Activated CD4-positive, alpha-beta memory T cell treated with anti-CD3 and anti-CD28 coated beads for 36 hours (primary cell): ENCODE measurements around the gene NXF2. TPM values are rescaled to one million over a fixed set of nuclear protein-coding genes. Genes with fewer than 3 reads are reported as not detected.
"Not testable (repeated sequence)": the region's sequence is repeated elsewhere in the genome, so short reads cannot be mapped to it uniquely, and the experiment has no call there.

Experiments
- CTCF ChIA-PET: fragments of 350-600 bp; sonication (Branson Sonifier 250); formaldehyde crosslinking; loops from one replicate; lab custom pipeline; 2021; ENCODE audit warnings: antibody characterized with exemption, inconsistent platforms; lab: Charles Lee
- POLR2A ChIA-PET: fragments of 350-600 bp; sonication (Branson Sonifier 250); formaldehyde crosslinking; loops from one replicate; lab custom pipeline; 2021; ENCODE audit warnings: antibody characterized with exemption; lab: Charles Lee
- DNase-seq: peaks from one replicate; pipeline ENCODE4 v3.0.0-alpha.2; 2020
- H3K27ac Mint-ChIP-seq: one replicate; pipeline ENCODE4 v1.8.0; 2021; ENCODE audit warnings: mixed read lengths
- H3K27me3 Mint-ChIP-seq: one replicate; pipeline ENCODE4 v1.8.0; 2021; ENCODE audit warnings: mixed read lengths
- H3K36me3 Mint-ChIP-seq: one replicate; pipeline ENCODE4 v1.8.0; 2021; ENCODE audit warnings: mixed read lengths
- H3K4me1 Mint-ChIP-seq: one replicate; pipeline ENCODE4 v1.8.0; 2021; ENCODE audit warnings: low read depth, mixed read lengths
- H3K4me3 Mint-ChIP-seq: one replicate; pipeline ENCODE4 v1.8.0; 2021; ENCODE audit warnings: mild to moderate bottlenecking, mixed read lengths
- H3K9me3 Mint-ChIP-seq: one replicate; pipeline ENCODE4 v1.8.0; 2021; ENCODE audit warnings: mixed read lengths
- intact Hi-C: fragments of 100-400 bp; cut with micrococcal nuclease; formaldehyde crosslinking; loops from one replicate; pipeline ENCODE4 v1.15.1; 2023
- total RNA-seq, 2 experiments: library from RNA; stranded (reverse); gene quantifications; one replicate each; pipeline ENCODE4 v1.2.3, GENCODE V29; 2021

Gene NXF2, protein sequence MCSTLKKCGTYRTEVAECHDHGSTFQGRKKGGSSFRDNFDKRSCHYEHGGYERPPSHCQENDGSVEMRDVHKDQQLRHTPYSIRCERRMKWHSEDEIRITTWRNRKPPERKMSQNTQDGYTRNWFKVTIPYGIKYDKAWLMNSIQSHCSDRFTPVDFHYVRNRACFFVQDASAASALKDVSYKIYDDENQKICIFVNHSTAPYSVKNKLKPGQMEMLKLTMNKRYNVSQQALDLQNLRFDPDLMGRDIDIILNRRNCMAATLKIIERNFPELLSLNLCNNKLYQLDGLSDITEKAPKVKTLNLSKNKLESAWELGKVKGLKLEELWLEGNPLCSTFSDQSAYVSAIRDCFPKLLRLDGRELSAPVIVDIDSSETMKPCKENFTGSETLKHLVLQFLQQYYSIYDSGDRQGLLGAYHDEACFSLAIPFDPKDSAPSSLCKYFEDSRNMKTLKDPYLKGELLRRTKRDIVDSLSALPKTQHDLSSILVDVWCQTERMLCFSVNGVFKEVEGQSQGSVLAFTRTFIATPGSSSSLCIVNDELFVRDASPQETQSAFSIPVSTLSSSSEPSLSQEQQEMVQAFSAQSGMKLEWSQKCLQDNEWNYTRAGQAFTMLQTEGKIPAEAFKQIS
- not detected for total RNA-seq

DNA sequence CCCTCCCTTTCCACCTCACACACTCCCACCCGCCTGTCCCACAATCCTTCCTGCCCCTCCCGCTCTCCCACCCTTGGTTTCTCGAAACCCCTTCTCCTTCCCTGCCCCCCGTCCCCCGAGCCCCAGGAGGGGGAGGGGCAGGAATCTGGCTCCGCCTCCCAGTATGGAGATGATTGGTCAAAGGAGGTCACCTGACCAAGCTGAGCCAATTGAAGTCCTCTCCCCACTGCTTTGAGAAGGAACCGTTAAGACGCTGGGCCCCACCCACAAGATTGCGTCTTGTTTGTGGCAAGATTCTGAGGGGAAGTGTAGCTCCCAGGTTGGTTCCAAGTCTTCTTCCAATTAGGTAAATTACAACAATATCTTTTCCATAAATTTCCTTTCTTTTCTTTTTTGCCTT is at the start of gene NXF2:
TSS of gene NXF2 (plus strand) at position 275 of the 400 bp plus-strand sequence. CDS start 59,912 bp downstream, outside the sequence.
- H3K4me1 Mint-ChIP-seq, CTCF ChIA-PET, DNase-seq, intact Hi-C loops, H3K9me3 Mint-ChIP-seq, H3K27me3 Mint-ChIP-seq, H3K27ac Mint-ChIP-seq, H3K4me3 Mint-ChIP-seq, H3K36me3 Mint-ChIP-seq, POLR2A ChIA-PET: not testable (repeated sequence)

DNA sequence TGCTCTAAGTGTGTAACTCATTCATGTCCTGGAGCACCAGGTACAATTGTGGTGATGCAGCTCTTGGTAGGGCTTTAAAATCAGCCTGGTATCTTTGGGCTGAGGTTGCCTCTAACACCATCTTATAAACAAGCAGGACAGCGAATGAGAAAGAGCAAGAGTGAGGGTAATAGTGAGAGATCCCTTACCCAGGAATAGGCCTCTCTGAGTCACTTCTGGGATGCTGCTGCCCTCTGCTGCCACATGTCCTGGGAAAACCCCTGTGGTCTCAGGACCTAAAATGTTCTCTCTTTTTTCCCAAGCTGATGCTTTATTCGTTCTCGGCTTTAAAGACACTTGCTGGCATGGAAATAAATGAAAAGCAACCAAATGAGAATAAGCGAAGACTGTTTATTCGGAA is 39.0 kb upstream of the NXF2 start:
- H3K4me1 Mint-ChIP-seq, DNase-seq, CTCF ChIA-PET, intact Hi-C loops, H3K36me3 Mint-ChIP-seq, H3K9me3 Mint-ChIP-seq, H3K27ac Mint-ChIP-seq, H3K27me3 Mint-ChIP-seq, H3K4me3 Mint-ChIP-seq, POLR2A ChIA-PET: not testable (repeated sequence)

DNA sequence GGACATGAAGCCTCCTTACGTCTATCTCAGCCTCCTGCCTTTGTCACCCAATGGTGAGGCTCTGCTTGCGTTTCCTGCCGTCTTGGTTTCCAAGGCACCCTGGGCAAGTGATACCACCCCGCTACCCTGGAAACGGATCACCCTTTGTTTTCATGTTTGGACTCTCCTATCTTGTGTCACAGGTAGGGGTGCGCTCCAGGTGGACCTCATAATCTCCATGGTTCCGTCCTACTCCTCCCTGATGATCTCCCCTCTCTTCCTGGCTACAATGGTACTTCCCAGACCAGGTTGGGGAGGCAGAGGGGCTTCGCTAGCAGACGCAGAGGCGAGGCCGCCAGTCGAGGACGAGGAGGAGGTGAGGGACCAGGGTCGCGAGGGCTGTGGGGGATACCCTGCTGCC is 32.0 kb upstream of the NXF2 start, which contains the start of gene TCP11X1:
TSS of gene TCP11X1 (plus strand) at position 316 of the 400 bp plus-strand sequence.
- intact Hi-C loops, H3K4me1 Mint-ChIP-seq, H3K27ac Mint-ChIP-seq, CTCF ChIA-PET, DNase-seq, POLR2A ChIA-PET, H3K27me3 Mint-ChIP-seq, H3K9me3 Mint-ChIP-seq, H3K4me3 Mint-ChIP-seq, H3K36me3 Mint-ChIP-seq: not testable (repeated sequence)

DNA sequence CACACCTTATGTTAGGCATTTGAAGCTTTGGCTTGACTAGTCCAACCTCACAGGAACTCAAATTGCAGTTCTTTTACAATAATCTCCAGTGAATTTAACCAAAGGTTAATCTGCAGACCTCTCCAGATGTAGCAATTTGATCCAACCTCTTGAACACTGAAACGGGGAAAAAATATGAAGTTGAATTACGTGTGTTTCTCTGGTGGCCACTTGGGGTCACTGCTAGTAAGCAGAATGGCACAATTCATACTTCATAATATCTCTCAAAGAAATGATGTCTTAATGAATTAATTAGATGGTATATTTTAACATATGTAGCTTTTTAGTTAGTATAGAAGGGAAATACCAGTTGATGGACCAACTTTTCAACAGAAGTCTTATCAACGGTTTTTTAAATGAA is 30.5 kb upstream of the NXF2 start:
- H3K27me3 Mint-ChIP-seq, CTCF ChIA-PET, H3K9me3 Mint-ChIP-seq, POLR2A ChIA-PET, H3K36me3 Mint-ChIP-seq, intact Hi-C loops, H3K27ac Mint-ChIP-seq, H3K4me3 Mint-ChIP-seq, H3K4me1 Mint-ChIP-seq, DNase-seq: not testable (repeated sequence)

DNA sequence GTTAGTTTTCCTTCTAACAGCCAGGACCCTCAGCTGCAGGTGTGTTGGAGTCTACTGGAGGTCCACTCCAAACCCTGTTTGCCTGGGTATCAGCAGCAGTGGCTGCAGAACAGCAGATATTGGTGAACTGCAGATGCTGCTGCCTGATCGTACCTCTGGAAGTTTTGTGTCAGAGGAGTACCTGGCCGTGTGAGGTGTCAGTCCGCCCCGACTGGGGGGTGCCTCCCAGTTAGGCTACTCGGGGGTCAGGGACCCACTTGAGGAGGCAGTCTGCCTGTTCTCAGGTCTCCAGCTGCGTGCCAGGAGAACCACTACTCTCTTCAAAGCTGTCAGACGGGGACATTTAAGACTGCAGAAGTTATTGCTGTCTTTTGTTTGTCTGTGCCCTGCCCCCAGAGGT is 11.3 kb upstream of the NXF2 start:
- H3K4me1 Mint-ChIP-seq, H3K4me3 Mint-ChIP-seq, H3K9me3 Mint-ChIP-seq, H3K36me3 Mint-ChIP-seq, intact Hi-C loops, POLR2A ChIA-PET, H3K27ac Mint-ChIP-seq, DNase-seq, CTCF ChIA-PET, H3K27me3 Mint-ChIP-seq: not testable (repeated sequence)

DNA sequence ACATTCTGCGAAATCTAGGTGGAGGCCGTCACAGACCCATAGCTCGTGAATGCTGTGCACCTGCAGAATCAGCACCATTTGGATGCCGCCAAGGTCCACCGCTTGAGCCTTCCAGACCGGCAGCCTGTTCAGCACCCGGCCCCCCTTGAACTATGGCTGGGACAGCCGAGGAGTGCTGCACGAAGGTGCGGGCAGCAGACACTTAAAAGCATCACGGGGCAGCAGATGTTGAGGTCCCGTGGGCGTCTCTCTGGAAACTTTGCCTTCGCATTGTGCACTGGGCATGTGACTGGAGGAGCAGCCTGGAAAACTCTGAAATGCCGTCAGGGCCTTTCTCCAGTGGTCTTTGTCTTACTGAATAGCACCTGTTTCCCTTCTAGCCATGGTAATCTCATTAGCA is 6.7 kb upstream of the NXF2 start:
- POLR2A ChIA-PET, intact Hi-C loops, H3K36me3 Mint-ChIP-seq, DNase-seq, H3K9me3 Mint-ChIP-seq, H3K4me1 Mint-ChIP-seq, H3K4me3 Mint-ChIP-seq, CTCF ChIA-PET, H3K27ac Mint-ChIP-seq, H3K27me3 Mint-ChIP-seq: not testable (repeated sequence)

DNA sequence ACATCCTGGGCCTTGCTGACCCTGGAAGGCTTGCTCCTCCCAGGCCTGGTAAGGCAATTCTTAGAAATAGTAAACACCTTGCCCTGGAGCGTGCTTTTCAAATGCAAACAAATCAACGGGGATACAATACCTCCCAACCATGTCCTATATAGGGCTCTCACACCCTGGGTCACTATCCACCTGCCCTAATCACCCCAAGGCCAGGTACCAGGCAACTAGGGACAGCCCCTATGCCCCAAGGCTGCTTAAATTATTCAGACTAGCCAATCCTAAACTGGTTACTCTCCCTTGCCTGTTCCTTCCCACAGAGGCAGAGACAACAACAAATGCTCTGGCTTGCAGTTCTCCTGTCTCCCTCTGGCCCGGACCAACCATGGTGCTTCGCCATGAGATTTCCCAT is 25.3 kb downstream of the NXF2 start:
- DNase-seq, H3K9me3 Mint-ChIP-seq, H3K4me1 Mint-ChIP-seq, intact Hi-C loops, POLR2A ChIA-PET, H3K4me3 Mint-ChIP-seq, H3K36me3 Mint-ChIP-seq, CTCF ChIA-PET, H3K27me3 Mint-ChIP-seq, H3K27ac Mint-ChIP-seq: not testable (repeated sequence)

DNA sequence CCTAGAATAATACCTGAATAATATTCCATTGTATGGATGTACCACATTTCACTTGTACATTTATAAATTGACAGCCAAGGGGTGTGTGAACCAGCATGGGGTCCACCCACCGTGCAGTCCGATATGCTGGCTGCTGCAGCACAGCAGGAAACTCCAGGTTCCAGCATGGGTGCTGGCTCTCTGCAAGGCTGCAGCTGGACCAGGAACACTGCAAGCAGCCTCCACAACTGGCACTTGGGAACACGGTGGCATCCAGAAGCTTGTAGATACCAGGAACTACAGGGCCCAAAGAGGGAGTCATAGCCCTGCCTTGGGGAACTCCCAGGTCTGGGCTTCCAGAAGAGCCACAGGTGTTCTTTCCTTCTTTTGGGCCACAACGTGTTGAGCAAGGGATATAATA is 91.2 kb downstream of the NXF2 start:
- POLR2A ChIA-PET: no interaction called here
- Mint-ChIP-seq H3K4me3 (no peak overlapping the region), H3K4me1 (no peaks in the 10 kb centered on the region), H3K36me3 (no peaks in the 10 kb centered on the region), H3K27me3 (no peaks in the 10 kb centered on the region), H3K9me3 (no peaks in the 10 kb centered on the region), H3K27ac (no peak overlapping the region)
- intact Hi-C loops: no loop called here
- CTCF ChIA-PET: no interaction called here
- DNase-seq: no peak

DNA sequence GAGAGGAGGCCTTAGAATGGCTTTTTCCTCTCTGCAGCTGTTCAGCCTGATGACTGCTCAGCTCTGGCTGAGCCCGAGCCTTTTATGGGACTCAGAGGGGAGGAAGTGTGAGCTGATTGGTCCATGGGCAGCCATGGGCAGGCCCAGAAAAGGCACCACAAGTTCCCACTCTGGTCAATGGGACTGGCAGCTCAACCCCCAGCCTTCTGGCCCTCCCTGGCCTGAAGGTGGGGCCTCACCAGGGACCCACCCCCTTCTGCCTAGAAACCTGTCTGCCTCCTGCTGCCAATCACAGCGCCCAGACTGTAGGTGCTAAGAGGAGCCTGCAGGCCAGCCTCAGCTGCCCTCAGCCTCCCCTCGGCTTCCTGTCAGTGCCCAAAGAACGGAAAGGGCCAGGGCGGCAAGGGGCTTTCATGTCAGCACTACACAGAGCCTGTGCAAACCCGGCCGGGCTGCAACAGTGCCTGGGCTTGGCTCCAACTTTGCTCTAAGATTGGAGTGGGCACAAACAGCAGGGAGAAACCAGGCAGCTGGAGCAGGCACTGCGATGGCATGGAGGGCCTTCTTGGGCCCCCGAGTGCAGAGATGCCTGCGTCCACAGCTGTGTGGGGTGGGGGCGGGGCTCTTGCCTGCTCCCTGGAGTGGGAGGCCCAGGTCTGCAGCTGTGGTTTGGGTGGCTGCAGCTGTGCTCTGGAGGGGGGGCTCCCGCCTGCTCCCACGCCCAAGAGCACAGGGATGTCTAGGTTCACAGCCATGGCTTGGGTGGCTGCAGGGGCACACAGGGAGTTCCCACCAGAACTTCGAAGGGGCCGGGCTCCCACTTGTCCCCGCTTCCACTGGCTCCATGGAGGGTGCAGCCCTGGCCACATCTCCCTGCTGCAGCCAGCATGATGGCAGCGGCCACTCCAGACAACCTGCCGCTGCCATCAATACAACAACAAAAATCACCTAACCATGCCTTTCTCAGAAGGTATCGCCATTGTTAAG is 92.6 kb downstream of the NXF2 start:
- intact Hi-C loops: no loop called here
- POLR2A ChIA-PET: no interaction called here
- H3K36me3 Mint-ChIP-seq: no peaks in the 10 kb centered on the region
- no peak overlapping the region for H3K27ac Mint-ChIP-seq
- H3K4me3 Mint-ChIP-seq: no peak overlapping the region
- H3K9me3 Mint-ChIP-seq: no peaks in the 10 kb centered on the region
- H3K27me3 Mint-ChIP-seq: no peaks in the 10 kb centered on the region
- H3K4me1 Mint-ChIP-seq: no peaks in the 10 kb centered on the region
- CTCF ChIA-PET: no interaction called here
- peak; percentile 17 for DNase-seq

DNA sequence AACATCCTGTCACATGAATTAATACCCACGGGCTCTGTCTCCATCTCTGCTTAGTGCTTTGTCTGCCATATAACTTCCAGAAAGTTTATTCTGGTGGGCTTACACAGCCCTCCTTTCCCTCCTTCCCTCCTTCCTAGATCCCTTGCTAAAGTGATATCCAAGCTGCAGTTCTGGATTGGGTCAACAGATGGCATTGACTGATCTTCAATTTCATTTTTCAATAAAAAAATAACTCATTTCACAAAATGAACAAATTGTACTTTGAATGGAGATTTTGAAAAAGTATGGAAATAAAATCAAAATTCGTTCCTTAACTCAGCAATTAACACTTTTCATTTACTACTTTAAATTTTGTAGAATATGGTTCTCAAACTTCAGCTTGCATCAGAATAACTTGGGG is 94.9 kb downstream of the NXF2 start:
- Mint-ChIP-seq H3K36me3 (no peaks in the 10 kb centered on the region), H3K27ac (no peak overlapping the region), H3K4me1 (no peaks in the 10 kb centered on the region), H3K9me3 (no peaks in the 10 kb centered on the region), H3K4me3 (no peak overlapping the region), H3K27me3 (no peaks in the 10 kb centered on the region)
- intact Hi-C loops: no loop called here
- ChIA-PET CTCF (interaction anchor here (1.2 kb wide), 1 partner anchor 213 kb away, joined by 4 read pairs; no protein-coding TSS in a partner anchor), POLR2A (no interaction called here)
- DNase-seq: no peak

DNA sequence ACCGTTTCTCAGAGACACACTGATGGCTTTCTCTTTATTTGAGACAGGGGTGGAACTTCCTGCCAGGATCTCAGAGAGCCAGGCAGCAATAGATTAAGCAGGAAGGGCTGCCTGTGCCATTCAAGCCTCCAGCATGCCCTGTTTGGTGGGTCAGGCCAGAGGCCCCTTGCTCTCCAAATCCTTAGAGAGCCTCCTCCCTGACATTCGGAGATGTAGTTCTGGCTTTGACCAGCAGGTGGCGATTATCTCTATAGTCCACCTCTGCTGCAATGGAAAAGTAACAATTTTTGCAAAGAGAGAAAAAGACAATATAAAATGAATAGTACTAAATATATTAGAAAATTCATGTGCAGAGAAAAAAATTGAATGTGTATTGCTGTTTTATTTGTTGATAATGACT is 98.9 kb downstream of the NXF2 start:
- Mint-ChIP-seq H3K9me3 (no peaks in the 10 kb centered on the region), H3K27me3 (peaks cover 3% of the 10 kb centered on the region), H3K4me1 (no peaks in the 10 kb centered on the region), H3K4me3 (no peak overlapping the region), H3K36me3 (no peaks in the 10 kb centered on the region), H3K27ac (no peak overlapping the region)
- ChIA-PET CTCF (interaction anchor here (0.9 to 1.0 kb wide), 2 partner anchors 192 to 278 kb away, joined by 3 to 4 read pairs; no protein-coding TSS in a partner anchor), POLR2A (no interaction called here)
- intact Hi-C loops: no loop called here
- DNase-seq: peak; percentile 66
